ENCODE data around the gene UBTD2.

Gene UBTD2

GRCh38 chr5:172188033-172188892, 95.3 kb downstream of the UBTD2 start, which contains the start of gene STK10 (continued):
- peak; percentile 83 for TF ChIP-seq MZF1 (tag by site-specific recombination; IDR thresholded peaks at IDR 0.05; ENCODE audit: borderline replicate concordance)
- TF ChIP-seq SP2 (tag by site-specific recombination; IDR thresholded peaks at IDR 0.05) = peak; percentile 46
- TF ChIP-seq HOXC10 (CRISPR knock-in tag; IDR thresholded peaks at IDR 0.05) = no peak
- TF ChIP-seq PRDM4 (tag by site-specific recombination; IDR thresholded peaks at IDR 0.05) = peak; percentile 65; the same call in 1 of the 2 replicates
- no peak for TF ChIP-seq HOXD13 (CRISPR knock-in tag; IDR thresholded peaks at IDR 0.05; ENCODE audit: borderline replicate concordance)
- TF ChIP-seq ZNF692 (tag by site-specific recombination; IDR thresholded peaks at IDR 0.05) = peak; percentile 92
- TF ChIP-seq HIC1 (tag by site-specific recombination; IDR thresholded peaks at IDR 0.05) = peak; percentile 95
- TF ChIP-seq ZNF701 (tag by site-specific recombination; IDR thresholded peaks at IDR 0.05) = no peak
- TF ChIP-seq ZNF777 (tag by site-specific recombination; IDR thresholded peaks at IDR 0.05; ENCODE audit: borderline replicate concordance) = peak; percentile 78
- TF ChIP-seq GLIS2 (tag by site-specific recombination; IDR thresholded peaks at IDR 0.05) = peak; percentile 85
- TF ChIP-seq ZNF423 (tag by site-specific recombination; IDR thresholded peaks at IDR 0.05) = peak; percentile 76
- no peak for TF ChIP-seq BCL6B (tag by site-specific recombination; IDR thresholded peaks at IDR 0.05)
- peak; percentile 34; the same call in 1 of the 2 replicates for TF ChIP-seq WT1 (tag by site-specific recombination; IDR thresholded peaks at IDR 0.05)
- no peak for TF ChIP-seq ZNF473 (tag by site-specific recombination; IDR thresholded peaks at IDR 0.05)
- TF ChIP-seq BCL11A (tag by site-specific recombination; IDR thresholded peaks at IDR 0.05; ENCODE audit: low read depth) = 0 out of 2 replicates have a peak, but pooled peaks have one; percentile 41
- peak; percentile 19; the same call in 1 of the 2 replicates for TF ChIP-seq KLF1 (tag by site-specific recombination; IDR thresholded peaks at IDR 0.05)
- TF ChIP-seq ZNF366 (tag by site-specific recombination; conservative IDR thresholded peaks at IDR 0.05) = peak; percentile 49; the same call in 1 of the 2 replicates
- no peak for TF ChIP-seq ZNF670 (tag by site-specific recombination; IDR thresholded peaks at IDR 0.05; ENCODE audit: low read depth)
- TF ChIP-seq ZNF398 (tag by site-specific recombination; IDR thresholded peaks at IDR 0.05) = peak; percentile 55
- TF ChIP-seq ZNF362 (tag by site-specific recombination; IDR thresholded peaks at IDR 0.05) = 0 out of 2 replicates have a peak, but pooled peaks have one; percentile 27
- no peak for TF ChIP-seq ZNF292 (tag by site-specific recombination; IDR thresholded peaks at IDR 0.05; ENCODE audit: borderline replicate concordance, low read depth)
- TF ChIP-seq ZNF621 (tag by site-specific recombination; IDR thresholded peaks at IDR 0.05) = no peak
- no peak for TF ChIP-seq ZNF16 (tag by site-specific recombination; IDR thresholded peaks at IDR 0.05; ENCODE audit: low read depth)
- TF ChIP-seq ZNF266 (tag by site-specific recombination; IDR thresholded peaks at IDR 0.05; ENCODE audit: low read depth) = no peak
- TF ChIP-seq ZNF610 (tag by site-specific recombination; IDR thresholded peaks at IDR 0.05; ENCODE audit: borderline replicate concordance) = 0 out of 2 replicates have a peak, but pooled peaks have one; percentile 69
- TF ChIP-seq ZBTB7A (tag by site-specific recombination; IDR thresholded peaks at IDR 0.05; ENCODE audit: low read depth) = no peak
- no peak for TF ChIP-seq ZNF544 (tag by site-specific recombination; IDR thresholded peaks at IDR 0.05)
- TF ChIP-seq ZNF560 (tag by site-specific recombination; IDR thresholded peaks at IDR 0.05; ENCODE audit: borderline replicate concordance) = no peak
- no peak for TF ChIP-seq ZNF138 (tag by site-specific recombination; IDR thresholded peaks at IDR 0.05; ENCODE audit: borderline replicate concordance)
